CD4-positive, alpha-beta T cell treated with Interleukin-15 for 1 hour (primary cell): ENCODE results near the gene MADCAM1.
A peak's percentile ranks its signal among the peaks of the same experiment; 100 is the strongest.

Experiments used
- DNase-seq: peaks from one replicate; pipeline ENCODE4 v3.0.0-alpha.2; 2020

Gene MADCAM1

DNA sequence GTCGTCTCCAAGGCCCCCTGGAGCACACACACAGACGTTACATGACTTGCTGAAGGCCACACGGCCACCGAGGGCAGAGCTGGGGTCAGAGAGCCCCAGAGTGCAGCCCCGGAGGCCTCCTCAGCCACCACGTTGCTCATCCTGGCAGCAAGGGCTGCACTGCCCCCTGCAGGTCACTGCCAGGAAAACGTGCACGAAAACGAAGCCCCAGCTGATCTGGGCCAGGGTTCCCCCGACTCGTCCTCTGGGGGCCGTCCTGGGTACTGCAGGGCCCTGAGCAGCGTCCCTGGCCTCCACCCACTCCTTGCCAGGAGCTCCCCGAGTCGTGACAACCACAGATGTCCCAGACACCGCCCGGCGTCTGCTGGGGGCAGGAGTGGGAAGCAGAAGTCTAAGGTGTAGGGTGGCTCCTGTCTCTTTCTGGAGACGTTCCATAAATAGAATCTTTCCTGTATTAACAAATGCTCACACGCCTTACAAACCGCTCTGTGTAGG, 14.4 kb downstream of the MADCAM1 start:
- DNase-seq: peak; percentile 93

DNA sequence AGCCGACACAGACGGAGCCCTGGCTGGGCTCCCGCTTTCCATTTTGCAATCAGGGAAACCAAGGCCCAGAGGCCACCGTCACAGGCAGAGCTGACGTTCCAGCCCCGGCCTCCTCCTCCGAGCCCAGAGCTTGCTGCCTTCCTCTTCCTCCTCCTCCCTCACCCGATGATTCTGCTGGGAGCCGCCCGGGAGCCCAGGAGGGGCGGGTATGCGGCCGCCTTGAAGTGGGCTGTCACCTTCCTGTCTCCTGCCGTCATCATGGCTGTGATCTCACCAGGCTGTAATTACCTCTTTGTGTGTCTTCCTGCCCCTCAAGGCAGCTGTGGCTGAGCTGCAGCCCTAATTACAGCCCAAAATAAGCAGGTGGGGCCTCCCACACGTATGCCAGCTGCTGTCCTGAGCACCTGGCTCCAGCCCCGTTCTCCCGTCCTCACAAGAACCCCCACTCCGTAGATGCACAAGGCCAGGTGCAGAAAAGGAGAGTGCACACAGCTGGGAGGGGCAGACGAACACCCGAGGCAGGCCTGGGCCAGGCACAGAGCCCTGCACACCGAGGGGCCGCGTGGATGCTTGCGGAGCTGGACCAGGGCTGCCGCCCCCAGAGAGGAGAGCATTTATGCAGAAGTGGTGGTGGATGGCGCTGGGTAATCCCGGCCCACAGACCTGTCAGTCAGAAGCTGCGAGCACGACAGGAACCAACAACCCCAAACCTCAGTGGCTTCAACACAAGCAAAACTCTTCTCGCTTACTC, 15.0 kb downstream of the MADCAM1 start:
- peak; percentile 92 for DNase-seq

- DNase-seq: no peak
These were observed 16.5 kb downstream of the MADCAM1 start for GRCh38 chr19:512547-513365.

DNA sequence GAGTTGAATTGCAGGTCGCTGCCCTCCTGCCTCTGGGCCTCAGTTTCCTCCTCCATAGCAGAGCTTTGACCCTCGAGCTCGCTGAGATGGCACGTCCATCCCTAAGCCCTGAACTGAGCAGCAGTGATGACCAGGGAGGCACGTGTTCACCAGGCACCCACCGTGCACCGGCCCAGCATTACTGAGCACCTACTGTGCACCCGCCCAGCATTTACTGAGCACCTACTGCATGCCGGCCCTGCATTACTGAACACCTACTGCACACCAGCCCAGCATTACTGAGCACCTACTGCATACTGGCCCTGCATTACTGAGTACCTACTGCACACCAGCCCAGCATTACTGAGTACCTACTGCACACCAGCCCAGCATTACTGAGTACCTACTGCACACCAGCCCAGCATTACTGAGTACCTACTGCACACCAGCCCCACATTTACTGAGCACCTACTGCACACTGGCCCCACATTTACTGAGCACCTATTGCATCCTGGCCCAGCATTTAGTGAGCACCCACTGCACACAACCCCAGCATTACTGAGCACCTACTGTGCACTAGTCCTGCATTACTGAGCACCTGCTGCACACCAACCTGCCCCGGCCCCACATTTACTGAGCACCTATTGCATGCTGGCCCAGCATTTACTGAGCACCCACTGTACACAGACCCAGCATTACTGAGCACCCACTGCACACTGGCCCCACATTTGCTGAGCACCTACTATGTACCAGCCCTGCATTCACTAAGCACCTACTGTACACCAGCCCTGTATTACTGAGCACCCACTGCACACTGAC, 17.3 kb downstream of the MADCAM1 start:
- no peak for DNase-seq

DNA sequence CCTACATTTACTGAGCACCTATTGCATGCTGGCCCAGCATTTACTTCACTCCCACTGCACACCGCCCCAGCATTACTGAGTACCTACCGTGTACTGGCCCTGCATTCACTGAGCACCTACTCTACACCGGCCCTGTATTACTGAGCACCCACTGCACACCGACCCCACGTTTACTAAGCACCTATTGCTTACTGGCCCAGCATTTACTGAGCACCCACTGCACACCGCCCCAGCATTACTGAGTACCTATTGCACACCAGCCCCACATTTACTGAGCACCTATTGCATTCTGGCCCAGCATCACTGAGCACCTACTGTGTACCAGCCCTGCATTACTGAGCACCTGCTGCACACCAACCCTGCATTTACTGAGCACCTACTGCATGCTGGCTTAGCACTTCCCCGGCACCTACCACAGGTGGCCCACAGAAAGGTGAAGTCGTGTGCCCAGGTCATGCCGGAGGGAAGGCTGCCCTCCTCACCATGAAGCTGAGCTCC, 17.9 kb downstream of the MADCAM1 start:
- no peak for DNase-seq

- no peak for DNase-seq
These were observed 21.7 kb downstream of the MADCAM1 start for GRCh38 chr19:517721-518597.

DNA sequence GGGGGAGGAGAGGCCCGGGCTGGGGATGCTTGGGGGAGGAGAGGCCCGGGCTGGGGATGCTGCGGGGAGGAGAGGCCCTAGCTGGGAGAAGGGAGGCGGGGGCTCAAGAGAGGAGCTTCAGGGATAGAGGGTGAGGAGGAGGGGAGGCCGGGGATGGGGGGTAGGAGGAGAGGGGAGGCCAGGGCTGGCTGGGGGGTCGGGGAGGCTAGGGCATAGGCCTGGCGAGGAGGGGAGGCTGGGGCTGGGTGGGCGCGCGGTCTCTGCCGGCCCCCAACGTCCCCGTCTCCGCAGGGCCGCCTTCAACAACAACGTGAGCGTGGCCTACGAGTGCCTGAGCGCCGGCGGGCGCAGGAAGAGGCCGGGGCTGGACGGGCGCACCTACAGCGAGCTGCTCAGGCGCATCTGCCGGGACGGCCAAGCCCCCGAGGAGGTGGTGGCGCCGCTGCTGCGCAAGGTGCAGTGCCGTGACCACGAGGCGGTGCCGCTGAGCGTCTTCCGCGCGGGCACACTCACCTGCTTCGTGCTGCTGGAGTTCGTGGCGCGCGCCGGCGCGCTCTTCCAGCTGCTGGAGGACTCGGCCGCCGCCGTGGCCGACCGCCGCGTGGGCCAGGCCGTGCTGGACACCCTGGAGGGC, 22.4 kb downstream of the MADCAM1 start:
- peak; percentile 61 for DNase-seq

DNA sequence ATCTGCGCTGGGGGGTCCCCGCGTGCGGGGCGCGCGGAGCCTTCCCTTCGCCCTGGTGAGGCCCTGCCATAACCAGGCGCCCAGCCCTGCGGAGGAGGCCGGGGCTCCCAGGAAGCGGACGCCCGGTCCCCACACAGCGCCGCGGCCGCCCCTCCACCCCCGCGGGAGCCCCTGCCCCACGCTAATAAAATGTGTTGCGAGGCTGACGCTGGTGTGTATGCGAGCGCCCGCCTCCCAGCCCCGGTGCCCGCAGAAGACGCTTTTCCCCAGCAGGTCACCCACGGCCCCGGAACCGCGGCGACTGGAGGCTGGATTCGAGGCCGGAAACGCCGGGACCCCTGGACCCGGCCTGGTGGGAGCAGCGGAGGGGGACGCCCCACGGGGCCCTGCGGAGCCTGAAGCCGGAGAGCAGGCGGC, 23.2 kb downstream of the MADCAM1 start:
- DNase-seq: no peak

- DNase-seq: no peak
These were observed 26.4 kb downstream of the MADCAM1 start for GRCh38 chr19:522726-523125.

DNA sequence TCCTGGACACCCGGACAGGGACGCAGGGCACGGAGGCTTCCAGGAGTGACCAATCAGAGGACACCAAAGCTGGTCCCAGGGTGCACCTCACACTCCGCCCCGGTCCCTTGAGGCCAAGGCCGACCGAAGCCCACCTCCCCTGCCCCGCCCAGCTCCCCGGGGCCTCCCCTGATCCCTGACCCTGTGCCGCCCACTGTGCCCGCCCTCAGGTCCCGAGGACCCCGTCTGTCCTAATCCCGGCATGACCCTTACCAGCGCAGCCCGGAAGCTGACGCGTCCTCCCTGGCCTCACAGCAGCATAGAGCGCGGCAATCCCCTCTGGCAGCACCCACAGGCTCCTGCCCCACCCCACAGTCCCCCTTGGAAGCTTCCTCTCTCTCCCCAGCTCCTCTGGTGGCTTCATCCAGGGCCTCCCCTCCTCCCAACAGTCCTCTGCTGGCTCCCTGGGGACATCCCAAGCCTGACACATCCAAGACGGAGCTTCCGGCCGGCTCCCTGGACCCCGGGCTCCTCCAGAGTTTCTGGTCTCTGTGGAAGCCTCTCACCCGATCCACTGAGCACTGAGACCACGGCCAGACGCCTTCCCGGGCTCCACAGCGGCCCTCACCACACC, 27.9 kb downstream of the MADCAM1 start:
- DNase-seq: no peak

DNA sequence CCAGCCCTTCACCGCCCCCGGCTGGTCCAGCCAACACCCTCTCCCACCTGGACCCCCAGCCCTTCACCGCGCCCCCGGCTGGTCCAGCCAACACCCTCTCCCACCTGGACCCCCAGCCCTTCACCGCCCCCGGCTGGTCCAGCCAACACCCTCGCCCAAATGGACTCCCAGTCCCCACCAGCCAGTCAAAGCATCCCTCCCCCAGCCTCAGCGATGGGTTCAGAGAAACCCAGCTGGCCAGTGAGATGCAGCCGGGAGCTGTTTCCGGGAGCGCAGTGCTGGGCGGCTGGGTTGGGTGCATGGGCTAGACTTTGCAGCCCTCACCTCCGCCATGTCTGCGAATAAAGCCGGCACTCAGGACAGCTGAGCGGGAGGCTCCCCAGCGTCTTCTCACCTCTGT, 28.7 kb downstream of the MADCAM1 start:
- no peak for DNase-seq

GRCh38 chr19:525857-526419, 29.7 kb downstream of the MADCAM1 start:
- no peak for DNase-seq

DNA sequence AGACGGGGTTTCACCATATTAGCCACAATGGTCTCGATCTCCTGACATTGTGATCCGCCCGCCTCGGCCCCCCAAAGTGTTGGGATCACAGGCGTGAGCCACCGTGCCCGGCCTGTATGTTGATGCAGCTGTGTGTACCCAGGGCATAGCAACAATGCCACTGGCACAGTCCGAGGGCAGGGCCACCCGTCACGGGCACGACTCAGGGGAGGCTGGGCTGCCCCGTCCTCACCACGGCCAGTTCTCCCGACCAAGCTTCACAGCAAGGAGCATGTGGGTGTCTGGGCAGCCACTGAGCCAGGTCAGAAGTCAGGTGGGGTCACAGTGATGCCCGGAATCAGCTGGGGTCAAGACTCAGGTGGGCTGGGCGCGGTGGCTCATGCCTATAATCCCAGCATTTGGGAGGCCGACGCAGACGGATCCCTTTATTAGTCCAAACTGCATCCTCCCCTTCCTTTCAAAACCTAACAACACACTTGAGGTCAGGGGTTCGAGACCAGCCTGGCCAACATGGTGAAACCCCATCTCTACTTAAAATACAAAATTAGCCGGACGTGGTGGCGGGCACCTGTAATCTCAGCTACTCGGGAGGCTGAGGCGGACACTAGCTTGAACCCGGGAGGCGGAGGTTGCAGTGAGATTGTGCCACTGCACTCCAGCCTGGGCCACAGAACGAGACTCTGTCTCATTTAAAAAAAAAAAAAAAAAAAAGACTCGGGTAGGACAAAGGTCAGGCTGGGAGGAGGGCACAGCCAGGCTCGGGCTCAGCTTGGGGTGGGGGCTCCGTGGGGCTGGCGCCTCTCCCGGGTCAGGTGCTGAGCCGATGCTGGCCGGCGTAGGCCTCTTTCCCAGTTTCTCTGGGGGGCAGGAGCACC, 34.1 kb downstream of the MADCAM1 start:
- no peak for DNase-seq

GRCh38 chr19:531009-531752, 34.9 kb downstream of the MADCAM1 start:
- peak; percentile 88 for DNase-seq

- DNase-seq: no peak
These were observed 35.7 kb downstream of the MADCAM1 start, which contains the start of gene CDC34 for GRCh38 chr19:531753-532560. Gene CDC34, plus strand, starts transcription at chr19:531760. Its CDS starts 172 bp downstream, at chr19:531932.

GRCh38 chr19:532561-533363, 36.5 kb downstream of the MADCAM1 start:
- DNase-seq: peak; percentile 44
